GM15510 (cell line): ENCODE data around the gene GLE1.

Experiments used
- POLR2A ChIP-seq: IDR thresholded peaks from 3 replicates; pipeline ENCODE4 v1.6.1; 2011; ENCODE audit warnings: borderline replicate concordance; ENCODE audit not compliant: insufficient read length; ENCODE audit errors: extremely low read depth

Gene GLE1

GRCh38 chr9:128486201-128486600 lies 18.3 kb upstream of the GLE1 start:
- no peak for TF ChIP-seq POLR2A

- TF ChIP-seq POLR2A: no peak
Observed at GRCh38 chr9:128493424-128493823, 11.1 kb upstream of the GLE1 start.

DNA sequence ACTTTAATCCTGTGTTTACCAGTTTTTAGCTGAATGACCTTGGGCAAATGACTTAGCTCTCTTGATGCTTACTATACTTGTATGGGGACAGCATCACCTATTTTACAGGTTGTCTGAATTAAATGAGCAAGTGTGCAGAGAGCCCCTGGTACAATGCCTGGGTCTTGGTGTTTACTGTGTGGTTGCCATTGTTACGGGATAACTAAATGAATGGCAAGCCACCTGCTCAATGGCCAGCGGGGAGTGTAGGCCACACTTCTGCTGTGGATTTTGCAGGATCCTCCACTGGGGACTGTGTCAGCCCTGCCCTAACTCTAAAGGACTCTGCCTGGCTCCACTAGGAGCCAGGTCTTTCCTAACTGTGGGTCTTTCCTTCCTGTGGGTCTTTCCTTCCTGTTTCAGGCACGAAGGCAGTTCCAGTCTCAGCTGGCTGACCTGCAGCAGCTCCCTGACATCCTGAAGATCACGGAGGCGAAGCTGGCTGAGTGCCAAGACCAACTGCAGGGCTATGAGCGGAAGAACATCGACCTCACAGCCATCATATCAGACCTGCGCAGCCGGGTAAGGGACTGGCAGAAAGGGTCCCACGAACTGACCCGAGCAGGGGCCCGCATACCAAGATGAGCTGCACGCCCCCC lies 10.3 kb upstream of the GLE1 start:
- no peak for TF ChIP-seq POLR2A

DNA sequence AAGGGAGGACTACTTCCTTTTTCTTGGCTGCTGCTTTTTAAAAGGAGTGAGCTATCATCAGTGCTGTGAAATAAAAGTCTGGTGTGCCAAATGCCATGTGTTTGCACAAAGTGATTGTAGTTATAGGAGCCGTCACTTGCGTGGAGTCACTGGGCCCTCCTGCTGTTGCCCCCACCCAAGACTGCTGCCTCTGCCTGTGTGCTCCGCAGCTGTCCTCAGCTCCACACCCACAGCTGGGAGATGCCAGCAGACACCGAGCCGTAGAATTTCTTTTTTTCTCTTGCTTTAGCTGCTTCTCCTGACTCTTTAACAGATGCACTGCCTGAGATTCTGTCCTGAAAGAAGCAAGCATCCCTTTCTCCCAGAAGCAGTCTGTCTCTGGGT lies 9.8 kb upstream of the GLE1 start:
- no peak for TF ChIP-seq POLR2A

DNA sequence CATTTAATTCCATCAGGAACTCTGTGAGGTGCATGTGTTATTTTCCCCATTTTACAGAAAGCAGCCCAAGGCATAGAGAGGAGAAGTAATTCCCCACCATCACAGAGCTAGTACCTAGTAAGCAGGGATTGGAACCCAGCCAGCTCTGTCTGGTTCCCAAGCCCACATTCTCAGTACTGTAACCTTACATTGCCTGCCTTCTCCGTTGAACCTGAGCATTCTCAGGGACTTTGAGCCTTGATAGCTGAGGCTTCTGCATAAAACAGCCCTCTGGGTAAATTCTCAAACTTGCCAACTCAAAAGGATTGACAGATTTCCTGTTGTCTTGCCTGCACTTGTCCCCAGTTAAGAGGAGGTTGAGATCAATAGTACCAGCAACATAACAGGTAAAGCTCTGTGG lies 9.2 kb upstream of the GLE1 start:
- TF ChIP-seq POLR2A: no peak

DNA sequence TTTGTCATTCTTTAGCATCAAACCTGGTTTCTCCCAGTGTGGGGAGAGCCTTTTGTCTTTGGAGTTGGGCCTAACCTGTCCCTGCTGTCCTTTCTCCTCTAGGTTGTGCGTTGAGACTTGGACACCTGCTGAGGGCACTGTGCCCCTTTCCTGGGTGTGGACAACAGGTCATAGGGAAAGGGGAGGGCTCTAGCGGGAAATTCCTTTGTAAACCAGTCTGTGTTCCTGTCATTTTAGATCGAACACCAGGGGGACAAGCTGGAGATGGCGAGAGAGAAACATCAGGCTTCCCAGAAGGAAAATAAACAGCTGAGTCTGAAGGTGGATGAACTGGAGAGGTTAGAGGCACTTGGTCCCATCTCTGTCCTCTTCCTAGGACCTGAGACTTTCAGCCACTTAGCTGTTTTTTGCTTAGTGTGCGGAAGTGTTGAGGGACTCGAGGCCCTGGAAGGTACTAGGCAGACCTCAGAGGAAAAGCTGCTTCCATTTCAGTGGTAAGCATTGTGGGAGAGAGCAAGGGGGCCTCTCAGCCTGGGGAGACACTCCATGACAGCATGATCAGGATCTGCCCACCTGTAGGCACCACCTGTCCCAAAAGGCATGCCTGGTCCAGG lies 8.6 kb upstream of the GLE1 start:
- TF ChIP-seq POLR2A: no peak

DNA sequence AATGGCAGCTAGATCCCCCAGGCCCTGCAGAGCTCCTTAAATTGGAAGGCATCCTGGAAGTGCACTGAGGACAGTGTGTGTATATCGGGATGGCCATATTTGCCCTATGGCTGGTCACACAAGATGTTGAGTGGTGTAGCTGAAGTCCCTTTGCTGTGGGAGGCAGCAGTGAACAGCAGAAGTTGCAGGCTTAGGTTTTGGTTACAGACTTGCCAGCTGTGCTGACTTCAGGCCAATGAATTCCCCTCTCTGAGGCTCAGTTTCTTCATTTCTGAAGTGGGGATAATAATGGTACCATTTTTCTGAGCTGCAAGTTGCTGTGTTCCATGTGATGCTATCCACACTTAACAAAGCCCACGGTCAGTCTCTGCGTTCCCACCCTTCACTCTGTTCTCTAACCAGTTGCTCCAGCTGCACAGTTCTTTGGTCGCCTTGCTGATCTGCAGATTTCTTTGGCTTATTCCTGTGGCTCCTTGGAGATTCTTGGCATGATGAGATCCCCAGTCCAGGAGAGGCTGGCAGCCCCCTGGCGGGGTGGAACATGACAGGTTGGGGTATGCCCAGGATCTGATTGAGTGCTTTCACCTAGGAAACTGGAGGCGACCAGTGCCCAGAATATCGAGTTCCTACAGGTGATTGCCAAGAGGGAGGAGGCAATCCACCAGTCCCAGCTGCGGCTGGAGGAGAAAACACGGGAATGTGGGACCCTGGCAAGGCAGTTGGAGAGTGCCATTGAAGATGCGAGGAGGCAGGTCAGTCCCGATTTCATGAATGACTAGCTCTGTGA lies 6.5 kb upstream of the GLE1 start:
- no peak for TF ChIP-seq POLR2A

DNA sequence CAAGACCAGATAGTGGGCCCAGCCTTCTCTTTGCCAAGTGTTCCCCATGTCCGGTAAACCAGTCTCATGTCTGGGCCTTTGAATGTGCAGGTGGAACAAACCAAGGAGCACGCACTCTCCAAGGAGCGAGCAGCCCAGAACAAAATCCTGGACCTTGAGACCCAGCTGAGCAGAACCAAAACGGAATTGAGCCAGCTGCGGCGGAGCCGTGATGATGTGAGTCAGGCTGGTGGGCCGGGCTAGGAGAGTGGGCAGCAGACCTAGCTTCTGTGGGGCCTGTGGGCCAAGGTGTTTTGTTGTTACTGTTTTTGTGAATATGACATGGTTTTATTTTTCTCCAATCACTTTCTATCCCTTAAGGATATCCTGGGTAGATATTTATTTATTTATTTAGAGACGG lies 5.6 kb upstream of the GLE1 start:
- no peak for TF ChIP-seq POLR2A

- no peak for TF ChIP-seq POLR2A
Observed at GRCh38 chr9:128499920-128500319, 4.6 kb upstream of the GLE1 start.

DNA sequence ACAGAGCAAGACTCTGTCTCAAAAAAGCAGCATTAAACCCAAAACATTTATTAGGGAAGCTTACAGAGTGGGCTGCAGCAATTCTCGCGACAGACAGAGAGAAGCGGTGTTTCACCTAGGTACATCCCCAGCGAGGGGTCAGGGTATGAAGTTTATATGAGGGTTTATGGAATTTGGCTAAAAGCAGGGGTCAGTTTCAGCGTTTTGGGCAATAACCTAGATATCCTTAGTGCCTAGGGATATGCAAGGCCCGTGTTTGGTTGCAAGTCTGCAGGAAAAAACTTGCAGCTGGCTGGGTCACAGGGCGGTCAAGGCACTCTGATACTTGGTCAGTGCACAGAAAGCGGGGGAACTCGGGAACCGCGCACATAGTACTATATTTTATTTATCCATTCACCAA lies 649 bp upstream of the GLE1 start:
- no peak for TF ChIP-seq POLR2A

- no peak for TF ChIP-seq POLR2A
Observed at GRCh38 chr9:128505414-128505765, 871 bp downstream of the GLE1 start.

- TF ChIP-seq POLR2A: no peak
Observed at GRCh38 chr9:128512820-128513219, 8.3 kb downstream of the GLE1 start.

GRCh38 chr9:128521956-128522355 lies 17.4 kb downstream of the GLE1 start:
- no peak for TF ChIP-seq POLR2A

DNA sequence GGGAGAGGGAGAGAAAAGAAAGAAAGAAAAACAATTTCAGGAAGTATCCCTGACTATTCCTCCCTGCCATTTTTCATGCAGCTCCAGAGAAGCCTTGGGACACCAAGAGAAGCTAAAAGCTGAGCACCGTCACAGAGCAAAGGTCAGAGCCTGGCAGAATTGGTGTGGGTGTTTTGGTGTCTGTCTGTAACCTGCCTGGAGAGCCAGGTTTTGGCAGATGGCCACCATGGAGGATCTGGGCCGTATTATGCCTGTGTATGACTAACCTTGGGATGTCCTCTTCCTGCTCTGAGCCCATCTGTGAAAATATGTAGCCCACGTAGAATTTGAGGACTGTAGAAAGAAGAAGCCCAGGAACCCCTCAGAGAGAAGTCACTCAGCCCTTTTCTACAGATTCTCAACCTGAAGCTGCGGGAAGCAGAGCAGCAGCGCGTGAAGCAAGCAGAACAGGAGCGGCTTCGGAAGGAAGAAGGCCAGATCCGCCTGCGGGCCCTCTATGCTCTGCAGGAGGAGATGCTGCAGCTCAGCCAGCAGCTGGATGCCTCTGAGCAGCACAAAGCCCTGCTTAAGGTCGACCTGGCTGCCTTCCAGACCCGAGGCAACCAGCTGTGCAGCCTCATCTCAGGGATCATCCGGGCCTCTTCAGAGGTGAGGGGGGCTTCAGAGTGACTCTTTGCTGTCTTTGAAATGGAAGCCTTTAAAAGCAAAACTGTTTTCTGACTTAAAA lies 18.8 kb downstream of the GLE1 start:
- TF ChIP-seq POLR2A: no peak

DNA sequence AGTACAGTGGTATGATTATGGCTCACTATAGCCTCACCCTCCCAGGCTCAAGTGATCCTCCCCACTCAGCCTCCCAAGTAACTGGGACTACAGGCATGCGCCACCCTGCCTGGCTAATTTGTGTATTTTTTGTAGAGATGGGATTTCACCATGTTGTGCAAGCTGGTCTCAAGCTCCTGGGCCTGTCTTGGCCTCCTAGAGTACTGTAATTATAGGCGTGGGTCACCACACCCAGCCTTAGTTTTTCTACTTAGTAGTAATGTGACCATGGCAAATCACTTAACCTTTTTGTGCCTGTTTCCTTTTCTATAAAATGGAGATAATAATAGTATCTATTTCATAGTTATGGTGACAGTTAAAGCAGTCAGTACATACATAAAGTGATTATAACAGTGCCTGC lies 22.2 kb downstream of the GLE1 start:
- no peak for TF ChIP-seq POLR2A
